Peyer's patch (tissue), 4 donors: ENCODE results near the gene CIB4. TPM values are rescaled to one million over a fixed set of nuclear protein-coding genes. Genes with fewer than 3 reads are reported as not detected.
A peak's percentile ranks its signal among the peaks of the same experiment; 100 is the strongest.

Experiments used
- DNase-seq, 3 donors: peaks; one replicate each; pipeline ENCODE4 v3.0.0-alpha.2; 2017 to 2019
- H3K27ac ChIP-seq, 4 donors: fragments of 200-600 bp; sonication (generic); one replicate each; pipeline ENCODE4 v1.5.1; 2016 to 2019
- H3K27me3 ChIP-seq, 2 donors: fragments of 200-600 bp; sonication (generic); one replicate each; pipeline ENCODE4 v1.5.1; 2019
- H3K36me3 ChIP-seq, 3 donors: fragments of 200-600 bp; sonication (generic); one replicate each; pipeline ENCODE4 v1.5.1; 2016 to 2019
- H3K4me1 ChIP-seq, 4 donors: fragments of 200-600 bp; sonication (generic); one replicate each; pipeline ENCODE4 v1.5.1; 2016 to 2019
- H3K4me3 ChIP-seq, 4 donors: fragments of 200-600 bp; sonication (generic); 1 replicate in 3 of 4; 2 replicates in 1 of 4; pipeline ENCODE4 v1.5.1; 2016 to 2019; ENCODE audit warnings: mild to moderate bottlenecking in 1 of 4
- H3K9me3 ChIP-seq, 4 donors: fragments of 200-600 bp; sonication (generic); one replicate each; pipeline ENCODE4 v1.5.1; 2016 to 2019; ENCODE audit warnings: mild to moderate bottlenecking in 1 of 4
- POLR2A ChIP-seq, 2 donors: fragments of 450-650 bp; IDR thresholded peaks; one replicate each; pipeline ENCODE4 v1.5.1; 2017; ENCODE audit warnings: antibody characterized with exemption in 2 of 2, mild to moderate bottlenecking in 2 of 2, moderate library complexity in 2 of 2
- total RNA-seq, 4 donors: library from RNA; depleted of rRNA; stranded (reverse); fragments of >200 nt; gene quantifications; one replicate each; pipeline ENCODE4 v1.1.0, GENCODE V29; 2016
- TF ChIP-seq, protein P1 (sequence below), 6 experiments: fragments of 450-650 bp in 4 of 6; fragments of 200-600 bp in 2 of 6; sonication (generic) in 1 of 6; IDR thresholded peaks; one replicate each; pipeline ENCODE4 v1.5.1; 2017 to 2019; ENCODE audit warnings: antibody characterized with exemption in 6 of 6, mild to moderate bottlenecking in 3 of 6, moderate library complexity in 1 of 6

The CIB4 gene
- total RNA-seq, 4 donors from 2014 or later, result not detected

DNA sequence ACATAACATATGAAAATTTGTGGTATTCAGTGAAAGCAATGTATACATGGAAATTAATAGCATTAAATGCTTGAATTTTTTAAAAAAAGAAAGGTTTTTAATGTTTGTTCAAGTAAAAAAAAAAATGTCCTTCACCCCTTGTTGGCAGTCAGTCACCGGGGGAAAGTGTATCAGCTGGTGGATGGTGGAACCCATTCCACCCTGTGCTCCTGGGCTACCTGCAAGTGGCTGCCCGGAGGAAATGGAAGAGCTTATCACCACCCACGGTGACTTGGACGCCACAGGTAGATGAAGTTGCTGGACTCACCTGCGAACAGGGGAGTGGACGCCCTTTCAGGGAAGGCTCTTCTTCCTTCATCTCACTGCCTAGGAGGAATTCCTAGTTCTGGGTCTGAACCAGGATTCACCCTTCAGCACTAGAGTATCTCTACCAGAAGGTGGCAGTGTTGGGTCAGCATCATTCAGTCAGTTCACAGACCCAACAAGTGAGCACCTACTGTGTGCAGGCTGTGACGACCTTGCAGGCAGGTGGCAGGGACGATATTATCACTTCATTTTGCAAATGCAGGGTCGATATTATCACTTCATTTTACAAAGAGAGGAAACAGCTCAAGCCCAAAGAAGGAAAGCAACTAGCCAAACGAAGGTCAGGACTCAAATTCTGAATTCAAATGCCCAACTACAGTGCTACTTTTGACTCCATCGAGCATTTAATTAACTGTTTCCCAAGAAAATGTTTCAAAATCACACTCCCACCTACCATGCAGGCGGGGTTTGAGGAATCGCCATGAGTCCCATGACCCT lies 35.8 kb downstream of the CIB4 start:
- H3K27ac ChIP-seq, result peak overlapping the region in 1 of 4 donors; percentile 0
- TF ChIP-seq, protein P1, sequence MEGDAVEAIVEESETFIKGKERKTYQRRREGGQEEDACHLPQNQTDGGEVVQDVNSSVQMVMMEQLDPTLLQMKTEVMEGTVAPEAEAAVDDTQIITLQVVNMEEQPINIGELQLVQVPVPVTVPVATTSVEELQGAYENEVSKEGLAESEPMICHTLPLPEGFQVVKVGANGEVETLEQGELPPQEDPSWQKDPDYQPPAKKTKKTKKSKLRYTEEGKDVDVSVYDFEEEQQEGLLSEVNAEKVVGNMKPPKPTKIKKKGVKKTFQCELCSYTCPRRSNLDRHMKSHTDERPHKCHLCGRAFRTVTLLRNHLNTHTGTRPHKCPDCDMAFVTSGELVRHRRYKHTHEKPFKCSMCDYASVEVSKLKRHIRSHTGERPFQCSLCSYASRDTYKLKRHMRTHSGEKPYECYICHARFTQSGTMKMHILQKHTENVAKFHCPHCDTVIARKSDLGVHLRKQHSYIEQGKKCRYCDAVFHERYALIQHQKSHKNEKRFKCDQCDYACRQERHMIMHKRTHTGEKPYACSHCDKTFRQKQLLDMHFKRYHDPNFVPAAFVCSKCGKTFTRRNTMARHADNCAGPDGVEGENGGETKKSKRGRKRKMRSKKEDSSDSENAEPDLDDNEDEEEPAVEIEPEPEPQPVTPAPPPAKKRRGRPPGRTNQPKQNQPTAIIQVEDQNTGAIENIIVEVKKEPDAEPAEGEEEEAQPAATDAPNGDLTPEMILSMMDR (IDR thresholded peaks at IDR 0.05), result peak in 4 of 6 experiments; percentile 71 to 87 (median 82)
- TF ChIP-seq POLR2A (IDR thresholded peaks at IDR 0.05), result no peak
- no peaks in the 10 kb centered on the region for H3K36me3 ChIP-seq
- DNase-seq, result peak in 1 of 3 donors; percentile 74
- H3K9me3 ChIP-seq, result no peaks in the 10 kb centered on the region
- H3K4me3 ChIP-seq, result no peak overlapping the region
- no peaks in the 10 kb centered on the region for H3K4me1 ChIP-seq
- no peaks in the 10 kb centered on the region for H3K27me3 ChIP-seq

DNA sequence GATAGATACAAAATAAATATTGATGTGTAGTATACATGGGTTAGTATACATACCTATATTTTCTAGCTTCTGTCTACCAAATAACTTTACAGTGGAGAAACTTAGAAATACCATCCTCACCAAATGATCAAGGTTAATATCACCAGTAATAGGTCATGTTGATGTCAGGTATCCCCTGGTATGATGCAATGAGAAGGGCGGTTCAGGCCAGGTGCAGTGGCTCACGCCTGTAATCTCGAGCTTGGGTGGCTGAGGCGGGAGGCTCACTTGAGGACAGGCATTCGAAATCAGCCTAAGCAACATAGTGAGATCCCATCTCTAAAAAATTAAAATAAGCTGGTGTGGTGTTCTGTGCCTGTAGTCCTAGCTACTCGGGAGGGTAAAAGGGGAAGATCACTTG lies 38.6 kb downstream of the CIB4 start:
- no peaks in the 10 kb centered on the region for H3K4me1 ChIP-seq
- peak in 1 of 3 donors; percentile 27 for DNase-seq
- H3K27ac ChIP-seq, result no peak overlapping the region
- H3K4me3 ChIP-seq, result no peak overlapping the region
- no peaks in the 10 kb centered on the region for H3K27me3 ChIP-seq
- H3K36me3 ChIP-seq, result no peaks in the 10 kb centered on the region
- TF ChIP-seq, protein P1 (IDR thresholded peaks at IDR 0.05), result no peak
- no peak for TF ChIP-seq POLR2A (IDR thresholded peaks at IDR 0.05)
- H3K9me3 ChIP-seq, result no peaks in the 10 kb centered on the region

DNA sequence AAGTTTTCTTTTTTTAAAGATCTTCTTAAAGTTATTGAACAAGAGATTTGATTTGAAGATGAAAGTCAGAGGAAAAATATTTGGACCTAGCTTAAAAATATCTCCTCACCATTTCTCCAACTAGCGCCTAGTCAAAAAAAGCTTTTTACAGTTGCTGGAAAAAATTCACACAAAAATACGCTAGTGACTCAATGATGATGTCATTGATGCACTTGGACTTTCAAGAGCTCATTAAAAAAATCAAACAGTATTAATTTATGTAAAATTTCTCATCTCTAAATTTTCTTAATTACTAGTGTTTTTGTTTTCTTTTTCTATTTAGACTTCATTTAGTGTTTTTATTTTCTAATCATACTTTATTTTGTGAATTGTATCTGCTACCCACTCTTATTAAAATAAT lies 41.8 kb downstream of the CIB4 start:
- Histone ChIP-seq H3K27ac (no peak overlapping the region), H3K4me1 (no peaks in the 10 kb centered on the region), H3K27me3 (no peaks in the 10 kb centered on the region), H3K9me3 (no peaks in the 10 kb centered on the region), H3K4me3 (no peak overlapping the region), H3K36me3 (no peaks in the 10 kb centered on the region)
- DNase-seq, result no peak
- no peak for TF ChIP-seq POLR2A (IDR thresholded peaks at IDR 0.05)
- TF ChIP-seq, protein P1 (IDR thresholded peaks at IDR 0.05), result no peak

DNA sequence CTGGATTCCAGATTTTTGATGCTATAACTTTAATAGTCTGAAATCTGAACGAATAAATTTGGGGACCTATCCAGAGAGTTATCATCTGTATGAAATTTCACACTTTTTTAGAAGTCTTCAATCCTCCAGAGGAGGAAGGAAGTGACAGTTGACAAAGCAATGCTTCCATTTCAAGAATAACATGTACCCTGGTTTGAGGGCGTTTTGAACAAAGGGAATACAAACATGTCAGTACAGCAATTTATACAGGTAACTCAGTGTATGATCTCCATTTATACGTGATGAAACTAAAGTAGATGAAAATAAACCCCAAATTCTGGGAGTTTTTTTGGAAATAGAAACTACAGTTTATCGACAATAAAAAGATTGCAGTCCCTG lies 42.2 kb downstream of the CIB4 start:
- Histone ChIP-seq H3K9me3 (no peaks in the 10 kb centered on the region), H3K4me1 (no peaks in the 10 kb centered on the region), H3K27ac (no peak overlapping the region), H3K4me3 (no peak overlapping the region), H3K36me3 (no peaks in the 10 kb centered on the region), H3K27me3 (no peaks in the 10 kb centered on the region)
- no peak for DNase-seq
- no peak for TF ChIP-seq POLR2A (IDR thresholded peaks at IDR 0.05)
- TF ChIP-seq, protein P1 (IDR thresholded peaks at IDR 0.05), result no peak

DNA sequence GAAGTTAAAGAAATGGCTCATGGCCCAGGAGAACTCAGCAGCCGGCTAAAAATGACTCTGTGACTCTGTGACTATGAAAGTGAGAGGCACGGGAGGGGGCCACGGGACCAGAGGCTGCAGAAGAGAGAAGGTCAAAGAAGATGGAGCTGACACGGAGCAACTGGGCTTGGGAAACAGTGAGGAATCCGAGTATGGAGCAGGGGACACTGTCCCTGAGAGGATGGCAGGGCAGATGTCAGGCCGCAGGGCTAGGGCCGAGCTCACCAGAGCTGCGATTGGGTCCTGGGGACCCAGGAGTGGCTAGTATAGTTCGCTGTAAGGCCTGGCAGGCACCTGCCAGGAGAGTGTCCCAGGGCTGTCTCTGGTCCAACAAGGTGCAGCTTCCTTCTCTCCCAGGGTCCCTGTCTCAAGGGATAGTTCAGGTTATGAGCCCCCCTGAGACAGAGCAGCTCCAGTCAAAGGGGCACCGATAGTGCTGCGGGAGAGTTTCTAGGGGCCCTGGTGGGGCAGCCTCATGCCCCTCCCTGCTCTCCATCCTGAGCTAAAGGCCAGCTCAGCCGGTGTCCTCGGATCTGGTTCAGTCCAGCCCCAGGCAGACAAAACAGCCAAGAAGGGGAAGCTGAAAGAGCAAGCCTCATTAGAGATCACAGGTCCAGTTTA lies 42.7 kb downstream of the CIB4 start:
- TF ChIP-seq, protein P1 (IDR thresholded peaks at IDR 0.05), result no peak
- no peak for TF ChIP-seq POLR2A (IDR thresholded peaks at IDR 0.05)
- Histone ChIP-seq H3K4me1 (no peaks in the 10 kb centered on the region), H3K36me3 (no peaks in the 10 kb centered on the region), H3K9me3 (no peaks in the 10 kb centered on the region), H3K4me3 (no peak overlapping the region), H3K27me3 (no peaks in the 10 kb centered on the region), H3K27ac (no peak overlapping the region)
- peak in 2 of 3 donors; percentile 28 to 36 for DNase-seq
